Stomach (tissue), 4 donors: ENCODE results near the gene COBL.

ENCODE experiments used
- CTCF ChIP-seq, 7 experiments: fragments of 450-650 bp in 4 of 7; fragments of 200-600 bp in 3 of 7; sonication (generic) in 3 of 7; IDR thresholded peaks; one replicate each; pipeline ENCODE4 v1.5.1; 2016 to 2019; ENCODE audit warnings: antibody characterized with exemption in 7 of 7, control low read depth in 2 of 7, mild to moderate bottlenecking in 1 of 7
- POLR2AphosphoS5 ChIP-seq, 3 donors: sonication (generic); formaldehyde crosslinking; IDR thresholded peaks; one replicate each; pipeline ENCODE4 v1.6.1; 2016; ENCODE audit warnings: antibody characterized with exemption in 3 of 3

DNA sequence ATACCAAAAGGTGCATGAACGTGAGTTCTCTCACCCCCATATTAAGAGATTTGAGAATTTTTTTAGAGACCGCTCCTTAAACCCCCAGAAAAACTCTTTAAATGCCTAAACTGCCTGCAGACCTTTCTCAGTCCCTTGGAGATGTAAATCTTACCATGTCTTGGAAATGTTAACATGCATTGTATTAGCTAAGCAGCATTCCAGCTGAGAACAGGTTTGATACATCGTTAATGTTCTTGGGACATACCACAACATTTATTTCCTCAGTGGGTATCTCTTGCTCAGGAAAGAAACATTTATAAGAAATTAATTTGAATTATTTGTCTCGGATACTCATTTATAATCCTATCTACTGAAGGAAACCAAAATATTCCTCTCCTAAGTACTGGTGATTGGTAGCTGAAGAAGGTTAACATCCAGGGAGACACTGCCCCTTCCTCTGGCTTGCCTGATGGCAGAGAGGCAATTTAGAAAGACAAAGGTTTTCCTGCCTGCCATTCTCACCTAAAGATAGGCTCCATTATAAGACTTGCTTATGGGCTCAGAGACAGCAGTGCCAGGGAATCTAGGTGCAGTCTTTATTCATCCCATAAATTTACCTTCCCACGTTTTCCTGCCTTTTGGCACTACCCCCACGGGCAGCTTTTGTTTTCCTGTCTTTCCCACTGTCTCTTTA, 141.2 kb downstream of the COBL start:
- TF ChIP-seq CTCF (IDR thresholded peaks at IDR 0.05) (no peak), POLR2AphosphoS5 (IDR thresholded peaks at IDR 0.05) (no peak)
